ENCODE data around the gene VTI1A.

GRCh38 chr10:112404617-112405016 is 42.4 kb upstream of the VTI1A start:
- TF ChIP-seq, protein P1, sequence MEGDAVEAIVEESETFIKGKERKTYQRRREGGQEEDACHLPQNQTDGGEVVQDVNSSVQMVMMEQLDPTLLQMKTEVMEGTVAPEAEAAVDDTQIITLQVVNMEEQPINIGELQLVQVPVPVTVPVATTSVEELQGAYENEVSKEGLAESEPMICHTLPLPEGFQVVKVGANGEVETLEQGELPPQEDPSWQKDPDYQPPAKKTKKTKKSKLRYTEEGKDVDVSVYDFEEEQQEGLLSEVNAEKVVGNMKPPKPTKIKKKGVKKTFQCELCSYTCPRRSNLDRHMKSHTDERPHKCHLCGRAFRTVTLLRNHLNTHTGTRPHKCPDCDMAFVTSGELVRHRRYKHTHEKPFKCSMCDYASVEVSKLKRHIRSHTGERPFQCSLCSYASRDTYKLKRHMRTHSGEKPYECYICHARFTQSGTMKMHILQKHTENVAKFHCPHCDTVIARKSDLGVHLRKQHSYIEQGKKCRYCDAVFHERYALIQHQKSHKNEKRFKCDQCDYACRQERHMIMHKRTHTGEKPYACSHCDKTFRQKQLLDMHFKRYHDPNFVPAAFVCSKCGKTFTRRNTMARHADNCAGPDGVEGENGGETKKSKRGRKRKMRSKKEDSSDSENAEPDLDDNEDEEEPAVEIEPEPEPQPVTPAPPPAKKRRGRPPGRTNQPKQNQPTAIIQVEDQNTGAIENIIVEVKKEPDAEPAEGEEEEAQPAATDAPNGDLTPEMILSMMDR (IDR thresholded peaks at IDR 0.05; ENCODE audit: low read depth, low read length), result no peak
- TF ChIP-seq, protein P2, sequence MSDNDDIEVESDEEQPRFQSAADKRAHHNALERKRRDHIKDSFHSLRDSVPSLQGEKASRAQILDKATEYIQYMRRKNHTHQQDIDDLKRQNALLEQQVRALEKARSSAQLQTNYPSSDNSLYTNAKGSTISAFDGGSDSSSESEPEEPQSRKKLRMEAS (IDR thresholded peaks at IDR 0.05; ENCODE audit: low read depth, low read length), result no peak
- TF ChIP-seq POLR2A (IDR thresholded peaks at IDR 0.05; ENCODE audit: extremely low read depth, insufficient read length), result no peak

Measured in NB4 (cell line).